Hindlimb muscle (tissue), 1 donor: Measurements from ENCODE around the gene SDHB. TPM values are rescaled to one million over a fixed set of nuclear protein-coding genes. Genes with fewer than 3 reads are reported as not detected.

Experiments used
- polyA plus RNA-seq: library from polyadenylated mRNA; unstranded; fragments of 120-200 nt; gene quantifications from one replicate; pipeline ENCODE4 v1.2.1, GENCODE V29; 2013; ENCODE audit not compliant: insufficient read length

The SDHB gene
- polyA plus RNA-seq, 1 donor, result 105 TPM

Other genes with a start within 250 kb of the SDHB start
- gene RNU1-2, start 158.1 kb downstream of the SDHB start, polyA plus RNA-seq, result not detected
- gene CROCC, start 132.1 kb downstream of the SDHB start, polyA plus RNA-seq, result 38.8 TPM
- 70.4 TPM for gene MFAP2, start 73.4 kb downstream of the SDHB start, polyA plus RNA-seq
- 22.7 TPM for gene ATP13A2, start 42.1 kb downstream of the SDHB start, polyA plus RNA-seq
- gene PADI2, start 65.4 kb upstream of the SDHB start, polyA plus RNA-seq, result 147 TPM
- 0.31 TPM for gene PADI1, start 151.1 kb upstream of the SDHB start, polyA plus RNA-seq
- not detected for gene PADI3, start 195.1 kb upstream of the SDHB start, polyA plus RNA-seq